Prostate gland (tissue), 2 donors: ENCODE results near the gene TTC31.

Experiments used
- POLR2A ChIP-seq: fragments of 450-650 bp; IDR thresholded peaks from one replicate; pipeline ENCODE4 v1.6.1; 2016; ENCODE audit warnings: antibody characterized with exemption, mild to moderate bottlenecking
- TF ChIP-seq, protein P1 (sequence below), 4 experiments: fragments of 200-600 bp in 2 of 4; fragments of 450-650 bp in 2 of 4; sonication (generic) in 2 of 4; IDR thresholded peaks; 1 replicate in 3 of 4; 2 replicates in 1 of 4; pipeline ENCODE4 v1.5.1; 2016 to 2019; ENCODE audit warnings: antibody characterized with exemption in 4 of 4, mild to moderate bottlenecking in 2 of 4, moderate library complexity in 2 of 4

DNA sequence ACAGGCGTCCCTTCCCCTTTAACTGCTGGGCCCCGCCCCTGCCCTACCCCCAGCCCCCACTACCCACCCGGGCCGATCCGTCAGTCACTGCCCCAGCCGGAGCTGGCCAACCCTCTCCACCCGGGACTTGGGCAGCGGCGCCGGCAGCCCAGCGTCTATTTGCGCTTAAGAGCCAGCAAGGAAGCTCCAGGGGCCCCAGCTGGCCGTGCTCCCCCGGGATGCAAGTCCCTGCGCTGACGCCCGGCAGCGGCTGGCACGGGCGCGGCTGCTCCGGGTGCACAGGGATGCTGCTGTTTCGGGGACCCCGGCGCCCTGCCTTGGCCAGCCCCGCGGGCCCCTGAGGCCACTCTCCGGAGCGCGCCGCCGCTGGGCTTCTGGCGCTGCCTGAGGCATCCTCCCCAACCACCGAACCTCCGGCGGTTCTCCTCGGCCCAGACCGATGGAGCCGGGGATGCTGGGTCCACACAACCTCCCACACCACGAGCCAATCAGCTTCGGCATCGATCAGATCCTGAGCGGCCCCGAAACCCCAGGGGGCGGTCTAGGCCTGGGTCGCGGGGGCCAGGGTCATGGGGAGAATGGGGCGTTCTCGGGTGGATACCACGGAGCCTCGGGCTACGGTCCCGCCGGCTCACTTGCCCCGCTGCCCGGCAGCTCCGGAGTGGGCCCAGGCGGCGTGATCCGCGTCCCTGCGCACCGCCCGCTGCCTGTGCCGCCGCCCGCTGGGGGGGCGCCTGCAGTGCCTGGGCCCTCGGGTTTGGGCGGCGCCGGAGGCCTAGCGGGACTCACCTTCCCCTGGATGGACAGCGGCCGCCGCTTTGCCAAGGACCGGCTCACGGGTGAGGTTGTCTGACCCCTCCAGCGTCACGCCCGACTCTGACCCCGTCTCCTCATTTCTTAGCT lies 31.7 kb downstream of the TTC31 start, which contains the start of gene TLX2:
- TF ChIP-seq, protein P1, sequence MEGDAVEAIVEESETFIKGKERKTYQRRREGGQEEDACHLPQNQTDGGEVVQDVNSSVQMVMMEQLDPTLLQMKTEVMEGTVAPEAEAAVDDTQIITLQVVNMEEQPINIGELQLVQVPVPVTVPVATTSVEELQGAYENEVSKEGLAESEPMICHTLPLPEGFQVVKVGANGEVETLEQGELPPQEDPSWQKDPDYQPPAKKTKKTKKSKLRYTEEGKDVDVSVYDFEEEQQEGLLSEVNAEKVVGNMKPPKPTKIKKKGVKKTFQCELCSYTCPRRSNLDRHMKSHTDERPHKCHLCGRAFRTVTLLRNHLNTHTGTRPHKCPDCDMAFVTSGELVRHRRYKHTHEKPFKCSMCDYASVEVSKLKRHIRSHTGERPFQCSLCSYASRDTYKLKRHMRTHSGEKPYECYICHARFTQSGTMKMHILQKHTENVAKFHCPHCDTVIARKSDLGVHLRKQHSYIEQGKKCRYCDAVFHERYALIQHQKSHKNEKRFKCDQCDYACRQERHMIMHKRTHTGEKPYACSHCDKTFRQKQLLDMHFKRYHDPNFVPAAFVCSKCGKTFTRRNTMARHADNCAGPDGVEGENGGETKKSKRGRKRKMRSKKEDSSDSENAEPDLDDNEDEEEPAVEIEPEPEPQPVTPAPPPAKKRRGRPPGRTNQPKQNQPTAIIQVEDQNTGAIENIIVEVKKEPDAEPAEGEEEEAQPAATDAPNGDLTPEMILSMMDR (IDR thresholded peaks at IDR 0.05) = no peak
- no peak for TF ChIP-seq POLR2A
